Inflammatory macrophage (primary cell): ENCODE results near the gene ADRA1B.

Source experiments
- DNase-seq, 2 donors: peaks; one replicate each; pipeline ENCODE4 v3.0.0-alpha.2; 2020 to 2022

Gene ADRA1B

GRCh38 chr5:159902444-159903121, 13.7 kb upstream of the ADRA1B start:
- peak in 1 of 2 donors; percentile 50 for DNase-seq

- no peak for DNase-seq
Measured at GRCh38 chr5:159903131-159903530, 13.2 kb upstream of the ADRA1B start.

- no peak for DNase-seq
Measured at GRCh38 chr5:159904874-159905273, 11.4 kb upstream of the ADRA1B start.

- peak; percentile 15 to 23 for DNase-seq
Measured at GRCh38 chr5:159905496-159905895, 10.8 kb upstream of the ADRA1B start.

GRCh38 chr5:159906463-159906862, 9.8 kb upstream of the ADRA1B start:
- DNase-seq = no peak

GRCh38 chr5:159906943-159907342, 9.3 kb upstream of the ADRA1B start:
- no peak for DNase-seq

- DNase-seq = peak; percentile 34 to 39
Measured at GRCh38 chr5:159907689-159908590, 8.3 kb upstream of the ADRA1B start.

- no peak for DNase-seq
Measured at GRCh38 chr5:159908591-159908940, 7.7 kb upstream of the ADRA1B start.

- DNase-seq = no peak
Measured at GRCh38 chr5:159909126-159909525, 7.2 kb upstream of the ADRA1B start.

- no peak for DNase-seq
Measured at GRCh38 chr5:159910207-159910842, 6.0 kb upstream of the ADRA1B start.

- DNase-seq = no peak
Measured at GRCh38 chr5:159910843-159911229, 5.4 kb upstream of the ADRA1B start.

- no peak for DNase-seq
Measured at GRCh38 chr5:159911349-159911748, 4.9 kb upstream of the ADRA1B start.

- no peak for DNase-seq
Measured at GRCh38 chr5:159912033-159912800, 4.1 kb upstream of the ADRA1B start.

- DNase-seq = peak; percentile 47 to 61
Measured at GRCh38 chr5:159913048-159913447, 3.2 kb upstream of the ADRA1B start.

GRCh38 chr5:159913501-159913900, 2.8 kb upstream of the ADRA1B start:
- no peak for DNase-seq

GRCh38 chr5:159916841-159917761, 819 bp downstream of the ADRA1B start:
- no peak for DNase-seq

GRCh38 chr5:159917994-159918393, 1.7 kb downstream of the ADRA1B start:
- DNase-seq = no peak

- DNase-seq = no peak
Measured at GRCh38 chr5:159921721-159922120, 5.4 kb downstream of the ADRA1B start.

GRCh38 chr5:159923008-159923407, 6.7 kb downstream of the ADRA1B start:
- DNase-seq = no peak

GRCh38 chr5:159928122-159928909, 12.0 kb downstream of the ADRA1B start:
- DNase-seq = no peak

GRCh38 chr5:159929176-159929575, 12.9 kb downstream of the ADRA1B start:
- DNase-seq = no peak
